NB4 (cell line): ENCODE measurements around the gene BRAT1.

Experiments
- DNase-seq: peaks from one replicate; pipeline ENCODE4 v3.0.0; 2010; ENCODE audit warnings: low read depth
- H3K4me3 ChIP-seq: one replicate; pipeline ENCODE4 v1.5.1; 2011; ENCODE audit warnings: mild to moderate bottlenecking, low read depth, low read length, moderate library complexity
- CTCF ChIP-seq: IDR thresholded peaks from one replicate; pipeline ENCODE4 v1.5.1; 2012; ENCODE audit warnings: low read depth, low read length
- MYC ChIP-seq: IDR thresholded peaks from 2 replicates; pipeline ENCODE4 v1.6.1; 2011; ENCODE audit warnings: low read depth, low read length
- POLR2A ChIP-seq: IDR thresholded peaks from 2 replicates; pipeline ENCODE4 v1.6.1; 2011; ENCODE audit warnings: mild to moderate bottlenecking; ENCODE audit not compliant: insufficient read length; ENCODE audit errors: extremely low read depth
- TF ChIP-seq, protein P1 (sequence below): IDR thresholded peaks from 2 replicates; pipeline ENCODE4 v1.6.1; 2011; ENCODE audit warnings: low read depth, low read length

BRAT1 gene

GRCh38 chr7:2546776-2547586 lies 8.3 kb downstream of the BRAT1 start:
- no peak for DNase-seq
- no peak overlapping the region for H3K4me3 ChIP-seq
- TF ChIP-seq CTCF: no peak
- TF ChIP-seq MYC: no peak
- no peak for TF ChIP-seq POLR2A
- TF ChIP-seq, protein P1, sequence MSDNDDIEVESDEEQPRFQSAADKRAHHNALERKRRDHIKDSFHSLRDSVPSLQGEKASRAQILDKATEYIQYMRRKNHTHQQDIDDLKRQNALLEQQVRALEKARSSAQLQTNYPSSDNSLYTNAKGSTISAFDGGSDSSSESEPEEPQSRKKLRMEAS: no peak

DNA sequence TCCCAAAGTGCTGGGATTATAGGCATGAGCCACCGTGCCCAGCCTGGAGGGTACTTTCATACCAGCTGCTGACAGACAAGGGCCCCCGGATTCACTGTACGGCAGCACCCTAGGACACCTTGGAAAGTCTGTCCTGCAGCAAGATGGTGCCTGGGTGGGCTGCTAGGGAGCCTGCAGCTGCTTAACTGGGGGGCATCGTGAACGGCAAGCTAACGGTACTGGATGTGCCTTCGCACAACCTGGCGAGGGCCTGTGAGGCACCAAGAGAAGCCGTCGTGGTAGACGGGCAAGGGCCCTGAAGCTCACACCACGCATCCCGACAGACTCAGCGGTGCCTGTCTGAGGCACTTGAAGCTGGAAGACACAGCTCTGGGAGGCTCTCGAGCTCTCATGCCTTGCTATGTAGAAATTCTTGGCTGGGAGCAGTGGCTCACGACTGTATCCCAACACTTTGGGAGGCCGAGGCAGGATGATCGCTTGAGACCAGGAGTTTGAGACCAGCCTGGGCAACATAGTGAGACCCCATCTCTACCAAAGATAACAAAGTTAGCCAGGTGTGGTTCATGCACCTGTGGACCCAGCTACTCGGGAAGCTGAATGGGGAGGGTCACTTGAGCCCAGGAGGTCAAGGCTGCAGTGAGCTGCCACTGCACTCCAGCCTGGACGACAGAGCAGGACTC lies 9.4 kb downstream of the BRAT1 start:
- no peak for DNase-seq
- TF ChIP-seq CTCF (no peak), POLR2A (no peak)
- H3K4me3 ChIP-seq: no peak overlapping the region

GRCh38 chr7:2544541-2545188 lies 10.7 kb downstream of the BRAT1 start:
- no peak for TF ChIP-seq POLR2A
- TF ChIP-seq, protein P1: no peak
- TF ChIP-seq CTCF: no peak
- no peak for TF ChIP-seq MYC
- no peak for DNase-seq
- H3K4me3 ChIP-seq: no peak overlapping the region

GRCh38 chr7:2542916-2543871 lies 12.1 kb downstream of the BRAT1 start:
- DNase-seq: no peak
- TF ChIP-seq, protein P1: no peak
- TF ChIP-seq POLR2A: no peak
- TF ChIP-seq CTCF: no peak
- TF ChIP-seq MYC: no peak
- no peak overlapping the region for H3K4me3 ChIP-seq

GRCh38 chr7:2542011-2542915 lies 13.1 kb downstream of the BRAT1 start:
- no peak for DNase-seq
- no peak overlapping the region for H3K4me3 ChIP-seq
- TF ChIP-seq POLR2A (no peak), MYC (no peak), CTCF (no peak)
- TF ChIP-seq, protein P1: no peak
